ENCODE measurements around the gene GGCX. TPM values are rescaled to one million over a fixed set of nuclear protein-coding genes. Genes with fewer than 3 reads are reported as not detected.

Gene GGCX
- total and polyA plus RNA-seq, 2 of the 13 experiments (the other 11 are each of a cell fraction or from before 2014, with no cell fraction given), result 72.5 to 103 TPM

GRCh38 chr2:85578243-85579180, 17.2 kb upstream of the GGCX start (continued):
- TF ChIP-seq ZNF362 (CRISPR knock-in tag; IDR thresholded peaks at IDR 0.05; ENCODE audit: borderline replicate concordance) (no peak), U2AF1 (optimal IDR thresholded peaks at IDR 0.05; ENCODE audit: low read depth, low read length) (no peak), PAWR (CRISPR knock-in tag; IDR thresholded peaks at IDR 0.05; ENCODE audit: borderline replicate concordance) (no peak)

GRCh38 chr2:85577386-85578242, 16.3 kb upstream of the GGCX start, which contains the start of gene VAMP8:
VAMP8 (plus strand) TSS chr2:85577586; CDS start chr2:85577647, 61 bp downstream.
- POLR2A ChIA-PET, result interaction anchor here (0.7 to 12.7 kb wide), 23 partner anchors 8 to 178 kb away, joined by 3 to 201 read pairs (median 8); partner anchors contain the start of genes C2orf68, GGCX, MAT2A and RNF181
- Histone ChIP-seq H3K27ac (ENCODE audit: extremely low read length, insufficient read depth, low read length) (peak within 1 kb of the TSS; percentile 64), H2AFZ (ENCODE audit: low read length) (peak within 1 kb of the TSS; percentile 84), H3K27me3 (ENCODE audit: control insufficient read depth in 1 of 2, insufficient read depth in 2 of 2, low read length in 2 of 2) (peaks cover 0 to 3% of the 10 kb centered on the region in 2 experiments; a peak in 2 of 5 replicates), H3K9ac (ENCODE audit: insufficient read depth, low read depth, low read length) (peak within 1 kb of the TSS; percentile 80), H3K79me2 (ENCODE audit: insufficient read depth, low read length) (peaks cover 12% of the 10 kb centered on the region), H3K4me2 (ENCODE audit: low read depth, low read length) (peak within 1 kb of the TSS; percentile 95), H3K9me3 (ENCODE audit: low read length) (no peaks in the 10 kb centered on the region), H4K20me1 (ENCODE audit: insufficient read depth, low read length) (no peaks in the 10 kb centered on the region), H3K4me1 (ENCODE audit: insufficient read depth, low read length) (peaks cover 58% of the 10 kb centered on the region), H3K4me3 (replicated peaks in 1 of 3; ENCODE audit: insufficient read depth in 1 of 3, low read depth in 2 of 3, low read length in 3 of 3) (peak within 1 kb of the TSS; percentile 79 to 90 (median 87)), H3K36me3 (replicated peaks in 1 of 2; ENCODE audit: control insufficient read depth in 1 of 2, insufficient read depth in 2 of 2, low read length in 2 of 2) (peaks cover 0 to 7% of the 10 kb centered on the region in 2 experiments; a peak in 4 of 5 replicates)
- DNase-seq (ENCODE audit: low spot score) (peak; percentile 44), FAIRE-seq (peak; percentile 15), ATAC-seq (peak; percentile 86)
- intact Hi-C loops (cut with micrococcal nuclease; ENCODE audit: unreplicated experiment) (loop anchor here (1.0 to 2.0 kb wide), 3 partner anchors 8 to 25 kb away; partner anchors contain the start of genes GGCX and TMEM150A), in situ Hi-C loops (cut with HindIII; ENCODE audit: extremely low pct_ligation_motif_present, low pct_unique_long_range_greater_than_20kb) (no loop called here)
- 2% methylated on average over 19 of the region's 19 CpGs for WGBS (ENCODE audit: low lambda C conversion rate)
- CTCF ChIA-PET (ENCODE audit: low intra/inter-chr PET ratio, low total read pairs), result no interaction called here
- no TSS peak for BruUV-seq (replicated peaks)
- no peak for TF ChIP-seq TARDBP (CRISPR knock-in tag; IDR thresholded peaks at IDR 0.05)
- TF ChIP-seq STAT5B (CRISPR knock-in tag; IDR thresholded peaks at IDR 0.05), result no peak
- TF ChIP-seq HNRNPL (IDR thresholded peaks at IDR 0.05; ENCODE audit: low read depth, low read length), result no peak
- TF ChIP-seq KAT8 (CRISPR knock-in tag; IDR thresholded peaks at IDR 0.05), result peak; percentile 37
- TF ChIP-seq TRIM24 (CRISPR knock-in tag; IDR thresholded peaks at IDR 0.05), result no peak
- TF ChIP-seq HDAC1 (CRISPR knock-in tag; IDR thresholded peaks at IDR 0.05), result 0 out of 2 replicates have a peak, but pooled peaks have one; percentile 39
- 0 out of 2 replicates have a peak, but pooled peaks have one; percentile 31 for TF ChIP-seq SIX4 (CRISPR knock-in tag; IDR thresholded peaks at IDR 0.05)
- no peak; the same call in 1 of the 2 replicates for TF ChIP-seq ARNT2 (CRISPR knock-in tag; IDR thresholded peaks at IDR 0.05; ENCODE audit: low read depth)
- TF ChIP-seq NFE2L1 (CRISPR knock-in tag; IDR thresholded peaks at IDR 0.05; ENCODE audit: borderline replicate concordance), result no peak
- no peak for TF ChIP-seq ZNF253 (CRISPR knock-in tag; IDR thresholded peaks at IDR 0.05; ENCODE audit: borderline replicate concordance)
- no peak for TF ChIP-seq ZZZ3 (CRISPR knock-in tag; IDR thresholded peaks at IDR 0.05; ENCODE audit: borderline replicate concordance)
- TF ChIP-seq ZFY (CRISPR knock-in tag; IDR thresholded peaks at IDR 0.05), result no peak
- no peak for TF ChIP-seq ZNF563 (CRISPR knock-in tag; IDR thresholded peaks at IDR 0.05)

Data from HepG2 (cell line).